Vagina (tissue), 2 donors: ENCODE measurements around the gene DUOXA2.

Experiments used
- POLR2A ChIP-seq, 2 donors: fragments of 450-650 bp; IDR thresholded peaks; one replicate each; pipeline ENCODE4 v1.6.1; 2017; ENCODE audit warnings: antibody characterized with exemption in 2 of 2, mild to moderate bottlenecking in 2 of 2, moderate library complexity in 2 of 2
- POLR2AphosphoS5 ChIP-seq, 2 donors: sonication (generic); formaldehyde crosslinking; IDR thresholded peaks; one replicate each; pipeline ENCODE4 v1.9.0; 2017; ENCODE audit warnings: antibody characterized with exemption in 2 of 2, mild to moderate bottlenecking in 2 of 2, low read depth in 1 of 2; ENCODE audit not compliant: insufficient read depth in 1 of 2
- TF ChIP-seq, protein P1 (sequence below), 3 experiments: fragments of 450-650 bp in 2 of 3; fragments of 200-600 bp in 1 of 3; sonication (generic) in 1 of 3; IDR thresholded peaks; one replicate each; pipeline ENCODE4 v1.5.1; 2017 to 2019; ENCODE audit warnings: antibody characterized with exemption in 3 of 3, mild to moderate bottlenecking in 2 of 3, moderate library complexity in 2 of 3

DNA sequence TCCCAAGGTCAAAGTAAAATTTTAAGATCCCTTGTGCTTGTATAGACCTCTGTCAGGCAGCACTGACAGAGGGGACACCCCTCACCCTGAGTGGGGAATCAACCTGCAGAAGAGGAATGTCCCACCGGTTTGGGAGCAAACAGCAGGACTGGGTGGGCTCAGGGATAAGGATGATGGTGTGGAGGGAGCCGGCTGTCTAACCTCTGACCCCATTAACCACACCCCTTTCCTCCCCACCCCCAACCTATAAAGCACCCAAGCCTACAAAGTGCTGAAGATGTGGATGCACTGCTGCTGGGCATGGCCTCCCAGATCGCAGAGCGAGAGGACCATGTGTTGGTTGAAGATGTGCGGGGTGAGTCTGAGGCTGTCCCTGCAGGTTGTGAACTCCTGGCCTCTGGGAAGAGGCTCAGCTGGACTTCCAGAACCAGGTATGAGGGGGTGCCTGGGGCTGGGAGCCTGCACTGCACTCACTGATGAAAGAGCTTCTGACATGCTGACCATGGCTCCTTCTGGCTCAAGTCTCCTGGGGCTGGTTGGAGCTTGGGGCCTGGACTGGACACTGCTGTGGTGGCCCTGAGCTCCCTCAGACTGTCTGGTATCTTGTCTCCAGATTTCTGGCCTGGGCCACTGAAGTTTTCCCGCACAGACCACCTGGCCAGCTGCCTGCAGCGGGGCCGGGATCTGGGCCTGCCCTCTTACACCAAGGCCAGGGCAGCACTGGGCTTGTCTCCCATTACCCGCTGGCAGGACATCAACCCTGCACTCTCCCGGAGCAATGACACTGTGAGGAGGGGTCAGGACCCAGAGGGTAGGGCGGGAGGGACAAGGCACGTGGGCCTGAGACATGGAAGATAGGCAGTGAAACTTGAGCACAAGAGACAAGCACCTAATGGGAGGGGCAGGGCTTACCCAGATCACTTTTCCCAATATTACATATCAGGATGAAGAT is 25.0 kb downstream of the DUOXA2 start:
- TF ChIP-seq, protein P1, sequence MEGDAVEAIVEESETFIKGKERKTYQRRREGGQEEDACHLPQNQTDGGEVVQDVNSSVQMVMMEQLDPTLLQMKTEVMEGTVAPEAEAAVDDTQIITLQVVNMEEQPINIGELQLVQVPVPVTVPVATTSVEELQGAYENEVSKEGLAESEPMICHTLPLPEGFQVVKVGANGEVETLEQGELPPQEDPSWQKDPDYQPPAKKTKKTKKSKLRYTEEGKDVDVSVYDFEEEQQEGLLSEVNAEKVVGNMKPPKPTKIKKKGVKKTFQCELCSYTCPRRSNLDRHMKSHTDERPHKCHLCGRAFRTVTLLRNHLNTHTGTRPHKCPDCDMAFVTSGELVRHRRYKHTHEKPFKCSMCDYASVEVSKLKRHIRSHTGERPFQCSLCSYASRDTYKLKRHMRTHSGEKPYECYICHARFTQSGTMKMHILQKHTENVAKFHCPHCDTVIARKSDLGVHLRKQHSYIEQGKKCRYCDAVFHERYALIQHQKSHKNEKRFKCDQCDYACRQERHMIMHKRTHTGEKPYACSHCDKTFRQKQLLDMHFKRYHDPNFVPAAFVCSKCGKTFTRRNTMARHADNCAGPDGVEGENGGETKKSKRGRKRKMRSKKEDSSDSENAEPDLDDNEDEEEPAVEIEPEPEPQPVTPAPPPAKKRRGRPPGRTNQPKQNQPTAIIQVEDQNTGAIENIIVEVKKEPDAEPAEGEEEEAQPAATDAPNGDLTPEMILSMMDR (IDR thresholded peaks at IDR 0.05) = no peak
- TF ChIP-seq POLR2A (IDR thresholded peaks at IDR 0.05) = no peak
- TF ChIP-seq POLR2AphosphoS5 (IDR thresholded peaks at IDR 0.05; ENCODE audit: insufficient read depth in 1 of 2, low read depth in 1 of 2) = no peak
